ENCODE results near the gene GPR153.
A peak's percentile ranks its signal among the peaks of the same experiment; 100 is the strongest.
"Not testable (repeated sequence)": the region's sequence is repeated elsewhere in the genome, so short reads cannot be mapped to it uniquely, and the experiment has no call there.

Gene GPR153

DNA sequence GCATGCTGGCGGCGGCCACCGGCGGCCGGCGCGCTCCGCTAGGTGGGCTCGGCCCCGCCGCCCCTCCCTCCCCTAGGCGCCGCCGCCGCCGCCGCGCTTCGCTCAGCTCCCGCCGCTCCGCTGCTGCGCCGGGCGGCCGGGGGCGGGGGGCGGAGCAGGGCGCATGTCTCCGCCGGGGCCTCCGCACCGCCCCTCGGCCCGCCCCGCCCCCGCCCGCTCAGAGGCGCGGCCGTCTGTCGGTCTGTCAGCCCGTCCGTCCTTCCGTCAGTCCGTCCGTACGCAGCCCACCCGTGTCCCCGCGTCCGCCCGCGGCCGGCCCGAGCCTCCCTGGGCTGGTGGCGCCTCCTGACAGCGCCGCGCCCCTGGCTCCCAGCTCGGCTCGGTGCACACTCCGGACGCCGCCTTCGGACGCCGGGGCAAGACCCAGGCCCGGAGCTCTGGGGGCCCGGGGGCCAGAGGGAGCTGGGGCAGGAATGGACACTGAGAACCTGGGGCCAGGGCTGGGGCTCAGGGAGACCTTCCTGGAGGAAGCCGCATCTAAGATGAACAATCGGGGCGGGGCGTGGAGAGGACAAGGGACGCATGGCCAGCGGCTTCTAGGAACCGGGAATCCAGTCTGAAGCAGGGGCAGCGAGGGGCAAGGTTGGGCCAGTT is at the start of gene GPR153:
Gene GPR153 (minus strand): TSS at position 138 of the 654 bp plus-strand sequence. CDS start 6,193 bp downstream, outside the sequence.
- peak in 1 of 2 experiments; percentile 9 for DNase-seq

GRCh38 chr1:6310116-6310848 is 49.4 kb upstream of the GPR153 start:
- no peak for DNase-seq

- no peak for DNase-seq
Measured at GRCh38 chr1:6309564-6309963, 48.7 kb upstream of the GPR153 start.

DNA sequence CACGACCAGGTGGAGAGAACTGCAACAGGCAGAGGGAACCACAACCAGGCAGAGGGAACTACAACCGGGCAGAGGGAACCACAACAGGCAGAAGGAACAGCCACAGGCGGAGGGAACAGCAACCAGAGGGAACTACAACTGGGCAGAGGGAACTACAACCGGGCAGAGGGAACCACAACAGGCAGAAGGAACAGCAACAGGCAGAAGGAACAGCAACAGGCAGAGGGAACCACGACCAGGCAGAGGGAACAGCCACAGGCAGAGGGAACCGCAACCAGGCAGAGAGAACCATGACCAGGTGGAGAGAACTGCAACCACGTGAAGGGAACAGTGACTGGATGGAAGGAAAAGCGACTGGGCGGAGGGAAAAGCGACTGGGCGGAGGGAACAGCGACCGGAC is 47.6 kb upstream of the GPR153 start:
- DNase-seq, result no peak

DNA sequence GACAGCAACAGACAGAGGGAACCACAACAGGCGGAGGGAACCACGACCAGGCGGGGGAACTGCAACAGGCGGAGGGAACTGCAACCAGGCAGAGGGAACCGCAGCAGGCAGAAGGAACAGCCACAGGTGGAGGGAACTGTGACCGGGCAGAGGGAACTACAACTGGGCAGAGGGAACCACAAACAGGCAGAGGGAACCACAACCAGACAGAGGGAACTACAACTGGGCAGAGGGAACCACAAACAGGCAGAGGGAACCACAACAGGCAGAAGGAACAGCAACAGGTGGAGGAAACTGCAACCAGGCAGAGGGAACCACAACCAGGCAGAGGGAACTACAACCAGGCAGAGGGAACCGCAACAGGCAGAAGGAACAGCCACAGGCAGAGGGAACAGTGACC is 46.8 kb upstream of the GPR153 start:
- DNase-seq, result not testable (repeated sequence)

DNA sequence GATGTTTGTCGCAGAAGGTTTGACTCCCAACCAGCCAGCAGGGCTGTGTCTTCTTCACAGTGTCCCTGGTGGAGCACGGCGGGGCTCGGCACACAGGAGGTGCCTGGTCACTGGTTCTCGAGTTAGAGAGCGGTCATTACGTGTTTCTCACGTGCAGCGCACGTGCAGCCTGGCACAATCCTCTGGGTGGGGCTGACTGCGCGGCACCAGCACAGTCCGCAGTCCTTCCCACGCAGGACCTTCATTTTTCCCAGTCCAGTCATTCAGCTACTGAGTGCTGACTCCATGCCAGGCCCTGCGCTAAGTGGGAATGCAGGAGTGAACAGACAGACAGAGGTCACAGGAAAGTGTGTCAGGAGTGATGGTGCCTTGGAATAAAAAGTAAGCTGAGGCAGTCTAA is 46.2 kb upstream of the GPR153 start:
- no peak for DNase-seq

GRCh38 chr1:6303397-6304012 is 42.6 kb upstream of the GPR153 start:
- DNase-seq, result no peak

DNA sequence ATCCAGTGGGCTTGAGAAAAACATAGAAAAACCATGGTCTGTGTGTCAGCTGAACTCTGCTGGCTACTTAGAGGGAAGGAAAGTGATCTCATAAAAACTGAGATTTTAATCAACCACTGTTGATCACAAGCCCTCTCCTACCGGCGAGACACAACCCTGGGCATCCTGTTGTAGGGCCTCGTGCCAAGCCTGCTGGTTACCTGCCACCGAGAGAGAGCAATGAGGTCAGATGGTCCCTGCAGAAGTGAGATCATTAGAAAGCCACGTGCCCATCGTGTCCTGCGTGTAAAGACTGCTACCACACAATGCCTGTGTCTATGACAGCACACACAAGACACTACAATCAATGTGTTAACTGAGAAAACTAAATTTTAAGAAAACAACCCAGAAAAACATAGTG is 41.7 kb upstream of the GPR153 start:
- DNase-seq, result no peak

DNA sequence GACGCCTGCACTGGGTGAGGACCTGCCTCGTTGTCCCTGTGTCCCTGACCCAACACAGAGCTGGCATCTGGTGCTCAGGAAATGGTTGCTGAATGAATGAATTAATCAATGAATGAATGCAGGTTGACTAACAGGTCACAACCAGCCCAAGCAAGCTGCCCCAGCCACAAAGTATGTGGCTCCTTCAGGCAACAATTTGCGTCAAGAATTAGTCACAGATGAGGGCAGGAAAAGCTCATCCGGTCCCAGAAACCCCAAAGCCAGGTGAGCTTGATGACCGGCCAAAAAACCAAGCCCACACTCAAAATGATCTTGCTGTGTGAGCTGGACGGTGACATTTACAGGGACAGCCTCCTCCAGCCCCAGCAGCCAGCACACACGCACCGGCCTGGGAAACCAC is 40.6 kb upstream of the GPR153 start:
- DNase-seq, result no peak

DNA sequence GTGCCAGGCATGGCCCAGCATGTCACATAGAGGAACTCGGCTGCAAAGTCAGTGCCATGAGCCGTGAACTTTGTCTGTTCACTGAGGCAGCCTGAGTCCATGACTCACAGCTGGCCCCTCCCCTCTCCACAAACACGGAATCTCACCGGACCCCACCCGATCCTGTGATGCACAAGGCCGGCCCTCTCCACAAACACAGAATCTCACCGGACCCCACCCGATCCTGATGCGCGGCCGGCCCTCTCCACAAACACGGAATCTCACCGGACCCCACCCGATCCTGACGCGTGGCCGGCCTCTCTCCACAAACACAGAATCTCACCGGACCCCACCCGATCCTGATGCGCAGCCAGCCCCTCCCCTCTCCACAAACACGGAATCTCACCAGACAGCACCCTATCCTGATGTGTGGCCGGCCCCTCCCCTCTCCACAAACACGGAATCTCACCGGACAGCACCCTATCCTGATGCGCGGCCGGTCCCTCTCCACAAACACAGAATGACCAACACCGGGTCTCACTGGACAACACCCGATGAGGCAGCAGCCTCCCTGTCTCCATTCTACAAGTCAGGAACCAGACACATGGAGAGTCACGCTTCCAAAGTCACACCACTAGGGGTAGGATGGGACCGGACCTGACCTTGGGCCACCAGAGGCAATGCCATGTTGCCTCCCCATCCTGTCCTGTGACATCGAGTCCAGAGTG is 39.6 kb upstream of the GPR153 start:
- no peak for DNase-seq

- DNase-seq, result no peak
Measured at GRCh38 chr1:6299557-6300165, 38.8 kb upstream of the GPR153 start.

DNA sequence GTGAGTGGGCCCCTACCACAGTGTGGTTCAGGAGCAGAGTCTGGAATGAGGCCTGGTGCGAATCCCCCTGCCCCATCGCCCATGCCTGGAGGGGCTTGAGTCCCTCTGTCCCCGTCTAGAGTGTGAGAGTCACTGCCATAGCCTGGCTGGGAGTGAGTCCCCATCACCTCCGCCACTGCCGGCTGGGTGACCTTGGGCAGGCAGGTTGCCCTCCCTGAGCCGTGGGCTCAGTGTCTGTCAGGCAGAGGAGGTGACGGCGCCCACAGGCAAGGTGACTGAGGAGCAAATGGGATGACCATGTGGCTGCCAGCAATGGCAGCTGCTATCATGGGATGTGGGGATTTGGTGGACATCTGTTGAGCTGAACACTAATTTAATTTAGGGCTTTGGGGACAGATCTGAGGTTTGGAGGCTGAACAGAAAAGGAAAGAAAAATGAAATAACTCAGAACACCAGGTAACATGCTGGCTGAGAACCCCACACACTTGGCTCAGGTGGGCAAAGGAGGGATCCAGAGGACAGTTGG is 38.1 kb upstream of the GPR153 start:
- DNase-seq, result no peak

GRCh38 chr1:6298530-6298929 is 37.6 kb upstream of the GPR153 start:
- DNase-seq, result no peak

DNA sequence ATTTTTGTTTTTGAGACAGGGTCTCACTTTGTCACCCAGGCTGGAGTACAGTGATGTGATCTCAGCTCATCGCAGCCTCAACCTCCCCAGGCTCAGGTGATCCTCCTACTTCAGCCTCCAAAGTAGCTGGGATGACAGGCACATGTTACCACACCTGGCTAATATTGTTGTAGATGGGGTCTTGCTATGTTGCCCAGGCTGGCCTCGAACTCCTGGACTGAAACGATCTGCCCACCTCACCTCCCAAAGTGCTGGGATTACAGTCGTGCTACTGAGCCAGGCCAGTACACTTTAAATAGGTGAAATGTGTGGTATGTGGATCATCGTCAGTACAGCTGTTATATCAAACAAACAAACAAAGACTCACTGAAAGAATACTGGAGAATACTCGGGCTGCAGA is 35.0 kb upstream of the GPR153 start:
- DNase-seq, result no peak

GRCh38 chr1:6294890-6295556 is 34.1 kb upstream of the GPR153 start:
- DNase-seq, result no peak

DNA sequence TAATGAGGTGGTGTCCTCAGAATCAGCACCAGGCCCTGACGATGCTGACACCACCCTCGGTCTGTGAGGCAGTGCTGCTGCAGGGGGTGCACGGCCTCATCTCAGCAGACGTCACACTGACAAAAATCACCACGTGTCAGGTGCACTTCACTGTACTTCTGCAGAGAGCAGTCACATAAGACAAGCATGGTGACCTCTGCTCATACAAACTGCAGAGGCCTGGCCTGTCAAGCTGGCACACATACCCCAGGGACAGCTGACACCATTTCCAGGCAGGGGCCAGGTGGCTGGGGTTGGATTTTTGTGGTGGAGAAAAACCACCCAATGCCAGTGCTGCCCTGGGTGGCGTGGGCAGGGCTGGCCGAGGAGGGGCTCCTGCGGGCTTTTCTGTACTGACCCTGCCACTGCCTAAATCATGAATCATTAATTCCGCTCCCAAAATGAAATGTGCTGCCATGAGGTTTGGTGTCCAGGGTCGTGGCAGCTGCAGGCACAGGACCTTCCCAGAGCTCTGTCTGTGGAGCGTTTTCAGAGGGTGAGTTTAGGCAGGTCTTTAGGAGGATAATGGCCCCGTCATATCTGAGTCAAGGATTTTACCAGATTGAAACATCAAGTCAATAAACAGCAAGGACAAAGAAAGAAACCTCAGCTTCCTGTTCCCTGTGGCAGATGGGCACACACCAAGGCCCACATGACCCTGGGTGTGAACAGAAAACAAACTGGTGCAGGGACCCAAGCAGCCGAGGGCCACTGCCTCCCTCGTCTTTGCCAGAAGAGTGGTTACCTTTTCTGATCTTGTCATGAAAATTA is 33.4 kb upstream of the GPR153 start:
- DNase-seq, result no peak

DNA sequence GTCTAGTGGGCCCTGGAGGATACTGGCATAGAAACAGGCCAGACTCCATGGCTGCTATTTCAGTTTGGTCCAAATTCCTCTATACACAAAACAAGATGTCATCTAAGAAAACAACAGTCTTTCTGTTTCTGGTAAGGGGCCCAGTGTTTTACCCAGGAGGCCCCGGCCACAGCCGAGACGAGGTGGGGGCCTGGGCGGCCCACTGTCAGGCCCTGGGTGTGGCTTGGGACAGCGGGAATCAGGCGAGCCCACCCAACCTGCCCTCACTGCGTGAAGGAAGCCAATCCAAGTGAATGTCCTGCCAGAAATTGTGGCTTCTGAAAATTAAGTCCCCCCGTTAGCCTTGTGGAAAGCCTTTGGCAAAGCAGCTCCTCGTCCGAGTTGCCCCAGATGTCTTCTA is 31.2 kb upstream of the GPR153 start:
- DNase-seq, result no peak

DNA sequence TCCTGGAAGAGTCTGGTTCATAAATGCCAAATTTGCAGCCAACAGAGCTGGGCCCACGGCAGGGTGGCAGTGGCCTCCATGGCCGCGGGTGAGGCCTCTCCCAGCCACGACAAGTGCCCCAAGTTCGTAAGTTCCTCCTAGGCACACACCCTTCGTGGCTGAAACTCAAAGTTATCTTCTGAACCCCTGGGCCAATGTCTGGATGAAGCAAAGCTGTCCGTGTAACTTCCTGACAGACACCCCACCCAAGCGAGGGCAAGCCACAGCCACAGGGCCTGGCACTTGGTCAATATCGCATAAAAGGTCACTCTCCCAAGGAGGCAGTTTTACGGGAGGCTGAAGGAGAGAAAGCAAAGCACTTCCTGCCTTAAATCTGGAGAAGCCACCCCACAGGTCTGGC is 27.8 kb upstream of the GPR153 start:
- no peak for DNase-seq

DNA sequence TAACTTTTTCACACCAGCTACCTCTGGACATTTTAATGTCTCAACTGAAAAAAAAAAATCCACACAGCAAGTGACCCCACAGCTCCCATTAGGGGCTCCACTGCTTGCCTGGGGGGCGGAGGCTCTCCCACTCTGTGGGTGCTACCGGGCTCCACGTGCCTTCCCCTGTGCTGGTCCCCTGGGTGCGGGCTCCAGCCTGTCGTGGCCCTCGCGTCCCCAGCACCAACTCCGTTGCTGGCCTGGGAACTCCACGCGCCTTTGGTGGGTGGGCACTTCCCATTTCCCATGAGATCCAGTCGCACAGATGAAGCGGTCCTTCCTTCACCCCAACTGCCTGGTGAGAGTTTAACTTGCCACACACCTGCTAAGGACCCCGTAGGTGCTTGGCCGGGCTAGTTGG is 27.1 kb upstream of the GPR153 start:
- no peak for DNase-seq

GRCh38 chr1:6287431-6287886 is 26.6 kb upstream of the GPR153 start:
- no peak for DNase-seq

DNA sequence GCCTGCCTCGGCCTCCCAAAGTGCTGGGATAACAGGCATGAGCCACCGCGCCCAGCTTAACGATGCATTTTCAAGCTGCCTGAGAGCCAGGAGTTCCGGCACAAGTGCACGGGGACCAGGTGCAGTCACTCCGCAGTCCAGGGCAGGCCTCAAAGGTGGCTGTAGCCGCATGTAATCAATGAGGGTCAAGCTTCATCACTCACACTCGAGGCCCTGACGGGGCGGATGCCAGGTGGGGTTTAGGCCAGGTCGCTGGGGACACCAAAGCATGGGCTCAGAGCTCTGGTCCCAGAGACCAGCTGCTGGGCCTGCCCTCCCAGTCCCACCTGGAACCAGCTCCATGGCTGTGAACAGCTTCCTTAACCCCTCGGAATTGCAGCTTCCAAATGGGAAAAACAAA is 26.1 kb upstream of the GPR153 start:
- no peak for DNase-seq
